ENCODE results near the gene EEF1AKMT3. TPM values are rescaled to one million over a fixed set of nuclear protein-coding genes. Genes with fewer than 3 reads are reported as not detected.
"Not testable (repeated sequence)": the region's sequence is repeated elsewhere in the genome, so short reads cannot be mapped to it uniquely, and the experiment has no call there.

EEF1AKMT3 gene
- total and polyA plus RNA-seq, 2 of the 4 experiments (the other 2 are of a cell fraction): 3.2 to 8.1 TPM

DNA sequence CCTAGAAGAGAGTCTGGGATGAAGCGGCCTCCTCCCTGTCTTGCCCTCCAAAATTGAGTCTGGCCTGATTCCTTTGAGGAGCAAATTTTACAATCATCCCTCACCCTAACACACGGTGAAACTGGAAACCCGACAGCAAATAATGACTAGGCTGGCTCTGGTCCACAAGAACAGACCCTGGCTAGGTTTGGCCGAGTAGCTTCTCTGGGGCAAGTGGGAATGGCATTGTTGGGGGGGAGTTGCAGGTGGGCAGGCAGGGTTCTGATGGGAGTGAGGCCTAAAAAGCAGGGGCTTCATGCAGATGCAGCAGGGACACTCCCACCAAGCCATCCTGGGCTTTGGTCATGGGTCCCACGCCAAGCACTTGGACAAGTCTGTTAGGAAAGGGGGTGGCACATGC, 48.6 kb downstream of the EEF1AKMT3 start:
- intact Hi-C loops (cut with micrococcal nuclease); H2AFZ ChIP-seq (replicated peaks; ENCODE audit: low read length, poor library complexity); H3K14ac ChIP-seq (replicated peaks; ENCODE audit: low read depth, low read length); H3K9ac ChIP-seq (ENCODE audit: low read depth, low read length); H3K23ac ChIP-seq (ENCODE audit: low read depth, low read length); H3K4me2 ChIP-seq (ENCODE audit: low read depth, low read length); H3K4me1 ChIP-seq (ENCODE audit: control insufficient read depth, insufficient read depth, low read length); H2BK5ac ChIP-seq (ENCODE audit: low read depth, low read length, poor library complexity, severe bottlenecking); H2AK5ac ChIP-seq (ENCODE audit: low read depth, low read length); H2BK120ac ChIP-seq (ENCODE audit: low read depth, low read length); H2AK9ac ChIP-seq (replicated peaks; ENCODE audit: low read depth, low read length, poor library complexity); H3K4ac ChIP-seq (ENCODE audit: low read depth, low read length); CTCF ChIA-PET; H4K91ac ChIP-seq (ENCODE audit: insufficient read depth, low read depth, low read length); H2BK20ac ChIP-seq (ENCODE audit: low read depth, low read length); H3K4me3 ChIP-seq (ENCODE audit: insufficient read depth, low read depth, low read length); H4K5ac ChIP-seq (ENCODE audit: low read depth, low read length); dilution Hi-C loops (cut with HindIII; ENCODE audit: low sequenced_read_pairs, unreplicated experiment); H3K27ac ChIP-seq (ENCODE audit: insufficient read depth, low read length); in situ Hi-C loops (cut with MboI; ENCODE audit: low sequenced_read_pairs); BruUV-seq (replicated peaks); H3K56ac ChIP-seq (ENCODE audit: extremely low read depth, insufficient read depth, low read length); H4K8ac ChIP-seq (ENCODE audit: low read depth in 2 of 2, low read length in 2 of 2); ATAC-seq (ENCODE audit: low read depth); DNase-seq; POLR2A ChIA-PET (ENCODE audit: unreplicated experiment); H3K9me3 ChIP-seq (ENCODE audit: control insufficient read depth, insufficient read depth, low read length); H3K27me3 ChIP-seq (ENCODE audit: control insufficient read depth, insufficient read depth, low read length); H2BK15ac ChIP-seq (ENCODE audit: low read depth, low read length); H3K18ac ChIP-seq (ENCODE audit: low read depth, low read length); H3K9me1 ChIP-seq (ENCODE audit: insufficient read depth, low read length): not testable (repeated sequence)
- Histone ChIP-seq H3K79me1 (ENCODE audit: low read depth in 1 of 2, low read length in 2 of 2) (peaks cover 26 to 53% of the 10 kb centered on the region in 2 experiments), H4K20me1 (ENCODE audit: insufficient read depth, low read length) (peaks cover 37% of the 10 kb centered on the region), H3K36me3 (ENCODE audit: control insufficient read depth, insufficient read depth, low read length) (peaks cover 76% of the 10 kb centered on the region)
- WGBS, 2 experiments (ENCODE audit: extremely low coverage in 2 of 2, insufficient read length in 1 of 2): 60% methylated on average over 1 of the region's 5 CpGs; no CpG with 5 or more reads in 1 of the 2 experiments
